IgD-negative memory B cell (primary cell): ENCODE data around the gene SLC6A11. TPM values are rescaled to one million over a fixed set of nuclear protein-coding genes. Genes with fewer than 3 reads are reported as not detected.

Experiments
- H3K27ac Mint-ChIP-seq, 3 donors: one replicate each; pipeline ENCODE4 v1.8.0; 2020 to 2022; ENCODE audit warnings: mild to moderate bottlenecking in 3 of 3, mixed read lengths in 3 of 3, moderate library complexity in 1 of 3
- H3K27me3 Mint-ChIP-seq: one replicate; pipeline ENCODE4 v1.8.0; 2021; ENCODE audit warnings: mixed read lengths
- H3K36me3 Mint-ChIP-seq: one replicate; pipeline ENCODE4 v1.8.0; 2020; ENCODE audit warnings: mild to moderate bottlenecking, mixed read lengths
- H3K4me1 Mint-ChIP-seq, 3 donors: one replicate each; pipeline ENCODE4 v1.8.0; 2020 to 2022; ENCODE audit warnings: mixed read lengths in 3 of 3, mild to moderate bottlenecking in 1 of 3
- H3K4me3 Mint-ChIP-seq, 4 donors: one replicate each; pipeline ENCODE4 v1.8.0; 2020 to 2022; ENCODE audit warnings: mild to moderate bottlenecking in 4 of 4, mixed read lengths in 4 of 4, moderate library complexity in 3 of 4
- H3K9me3 Mint-ChIP-seq, 3 donors: one replicate each; pipeline ENCODE4 v1.8.0; 2020 to 2021; ENCODE audit warnings: mixed read lengths in 3 of 3, mild to moderate bottlenecking in 1 of 3
- polyA plus RNA-seq: library from polyadenylated mRNA; unstranded; fragments of 300-500 nt; fragmentation: Illumina TruSeq; gene quantifications from one replicate; pipeline ENCODE4 v1.2.3, GENCODE V29; 2021

Gene SLC6A11
- polyA plus RNA-seq, 1 donor from 2014 or later: not detected

GRCh38 chr3:10780243-10780642 lies 35.8 kb upstream of the SLC6A11 start:
- Mint-ChIP-seq H3K27ac (no peak overlapping the region), H3K27me3 (peaks cover 16% of the 10 kb centered on the region), H3K9me3 (peaks cover 0 to 4% (median 0%) of the 10 kb centered on the region in 3 donors), H3K36me3 (no peaks in the 10 kb centered on the region), H3K4me1 (no peaks in the 10 kb centered on the region), H3K4me3 (no peak overlapping the region)

- peak overlapping the region in 1 of 3 donors; percentile 1 for H3K27ac Mint-ChIP-seq
- no peaks in the 10 kb centered on the region for H3K4me1 Mint-ChIP-seq
- H3K4me3 Mint-ChIP-seq: no peak overlapping the region
- no peaks in the 10 kb centered on the region for H3K36me3 Mint-ChIP-seq
- H3K27me3 Mint-ChIP-seq: peaks cover 16% of the 10 kb centered on the region
- peaks cover 0 to 4% (median 0%) of the 10 kb centered on the region in 3 donors for H3K9me3 Mint-ChIP-seq
Measured at GRCh38 chr3:10780922-10781321, 35.1 kb upstream of the SLC6A11 start.

GRCh38 chr3:10781981-10782380 lies 34.0 kb upstream of the SLC6A11 start:
- Mint-ChIP-seq H3K9me3 (peaks cover 0 to 4% (median 0%) of the 10 kb centered on the region in 3 donors), H3K4me3 (no peak overlapping the region), H3K27me3 (peaks cover 13% of the 10 kb centered on the region), H3K27ac (no peak overlapping the region), H3K36me3 (no peaks in the 10 kb centered on the region), H3K4me1 (no peaks in the 10 kb centered on the region)

- H3K27me3 Mint-ChIP-seq: peaks cover 14% of the 10 kb centered on the region
- H3K27ac Mint-ChIP-seq: no peak overlapping the region
- H3K9me3 Mint-ChIP-seq: peaks cover 0 to 4% (median 0%) of the 10 kb centered on the region in 3 donors
- no peaks in the 10 kb centered on the region for H3K36me3 Mint-ChIP-seq
- no peak overlapping the region for H3K4me3 Mint-ChIP-seq
- peaks cover 0 to 3% (median 0%) of the 10 kb centered on the region in 3 donors for H3K4me1 Mint-ChIP-seq
Measured at GRCh38 chr3:10783360-10784351, 32.4 kb upstream of the SLC6A11 start.

- Mint-ChIP-seq H3K9me3 (no peaks in the 10 kb centered on the region), H3K4me1 (peaks cover 0 to 3% (median 0%) of the 10 kb centered on the region in 3 donors), H3K4me3 (no peak overlapping the region), H3K27ac (peak overlapping the region in 1 of 3 donors; percentile 40), H3K27me3 (peaks cover 6% of the 10 kb centered on the region), H3K36me3 (no peaks in the 10 kb centered on the region)
Measured at GRCh38 chr3:10786640-10787039, 29.4 kb upstream of the SLC6A11 start.

GRCh38 chr3:10788451-10788850 lies 27.6 kb upstream of the SLC6A11 start:
- Mint-ChIP-seq H3K4me3 (no peak overlapping the region), H3K36me3 (no peaks in the 10 kb centered on the region), H3K4me1 (peaks cover 0 to 3% (median 0%) of the 10 kb centered on the region in 3 donors), H3K27me3 (peaks cover 8% of the 10 kb centered on the region), H3K27ac (no peak overlapping the region), H3K9me3 (no peaks in the 10 kb centered on the region)

- Mint-ChIP-seq H3K4me3 (no peak overlapping the region), H3K9me3 (no peaks in the 10 kb centered on the region), H3K4me1 (peaks cover 0 to 3% (median 0%) of the 10 kb centered on the region in 3 donors), H3K27me3 (peaks cover 5% of the 10 kb centered on the region), H3K27ac (no peak overlapping the region), H3K36me3 (no peaks in the 10 kb centered on the region)
Measured at GRCh38 chr3:10790713-10791112, 25.3 kb upstream of the SLC6A11 start.

- peaks cover 0 to 3% (median 0%) of the 10 kb centered on the region in 3 donors for H3K4me1 Mint-ChIP-seq
- no peak overlapping the region for H3K27ac Mint-ChIP-seq
- H3K27me3 Mint-ChIP-seq: peaks cover 10% of the 10 kb centered on the region
- no peaks in the 10 kb centered on the region for H3K9me3 Mint-ChIP-seq
- no peak overlapping the region for H3K4me3 Mint-ChIP-seq
- H3K36me3 Mint-ChIP-seq: no peaks in the 10 kb centered on the region
Measured at GRCh38 chr3:10792208-10792607, 23.8 kb upstream of the SLC6A11 start.

- no peaks in the 10 kb centered on the region for H3K9me3 Mint-ChIP-seq
- H3K4me3 Mint-ChIP-seq: no peak overlapping the region
- H3K27me3 Mint-ChIP-seq: peaks cover 15% of the 10 kb centered on the region
- no peaks in the 10 kb centered on the region for H3K36me3 Mint-ChIP-seq
- H3K4me1 Mint-ChIP-seq: no peaks in the 10 kb centered on the region
- no peak overlapping the region for H3K27ac Mint-ChIP-seq
Measured at GRCh38 chr3:10798600-10799367, 17.2 kb upstream of the SLC6A11 start.

GRCh38 chr3:10804183-10804648 lies 11.8 kb upstream of the SLC6A11 start:
- Mint-ChIP-seq H3K4me3 (no peak overlapping the region), H3K27ac (no peak overlapping the region), H3K4me1 (no peaks in the 10 kb centered on the region), H3K27me3 (peaks cover 8% of the 10 kb centered on the region), H3K9me3 (peaks cover 0 to 2% (median 0%) of the 10 kb centered on the region in 3 donors), H3K36me3 (no peaks in the 10 kb centered on the region)

GRCh38 chr3:10806006-10806405 lies 10.0 kb upstream of the SLC6A11 start:
- H3K4me3 Mint-ChIP-seq: no peak overlapping the region
- H3K4me1 Mint-ChIP-seq: no peaks in the 10 kb centered on the region
- H3K27ac Mint-ChIP-seq: no peak overlapping the region
- peaks cover 10% of the 10 kb centered on the region for H3K27me3 Mint-ChIP-seq
- H3K36me3 Mint-ChIP-seq: no peaks in the 10 kb centered on the region
- H3K9me3 Mint-ChIP-seq: peaks cover 0 to 2% (median 2%) of the 10 kb centered on the region in 3 donors

GRCh38 chr3:10808130-10808735 lies 7.8 kb upstream of the SLC6A11 start:
- Mint-ChIP-seq H3K36me3 (no peaks in the 10 kb centered on the region), H3K27me3 (peaks cover 6% of the 10 kb centered on the region), H3K9me3 (peaks cover 0 to 2% (median 2%) of the 10 kb centered on the region in 3 donors), H3K4me3 (no peak overlapping the region), H3K4me1 (no peaks in the 10 kb centered on the region), H3K27ac (no peak overlapping the region)

- H3K27me3 Mint-ChIP-seq: peaks cover 6% of the 10 kb centered on the region
- H3K9me3 Mint-ChIP-seq: peaks cover 0 to 2% (median 2%) of the 10 kb centered on the region in 3 donors
- H3K4me3 Mint-ChIP-seq: no peak overlapping the region
- H3K4me1 Mint-ChIP-seq: no peaks in the 10 kb centered on the region
- H3K36me3 Mint-ChIP-seq: no peaks in the 10 kb centered on the region
- H3K27ac Mint-ChIP-seq: no peak overlapping the region
Measured at GRCh38 chr3:10808974-10809373, 7.1 kb upstream of the SLC6A11 start.

- Mint-ChIP-seq H3K36me3 (peaks cover 2% of the 10 kb centered on the region), H3K27me3 (peaks cover 14% of the 10 kb centered on the region), H3K4me3 (no peak overlapping the region), H3K27ac (no peak overlapping the region), H3K9me3 (peaks cover 0 to 2% (median 2%) of the 10 kb centered on the region in 3 donors), H3K4me1 (peaks cover 0 to 2% (median 0%) of the 10 kb centered on the region in 3 donors)
Measured at GRCh38 chr3:10810376-10810775, 5.7 kb upstream of the SLC6A11 start.
